H1 (cell line): Measurements from ENCODE around the gene SAMD14. TPM values are rescaled to one million over a fixed set of nuclear protein-coding genes. Genes with fewer than 3 reads are reported as not detected.

ENCODE experiments used
- ATF2 ChIP-seq: IDR thresholded peaks from 2 replicates; pipeline ENCODE4 v1.6.1; 2012; ENCODE audit warnings: low read length, inconsistent platforms
- ATF3 ChIP-seq: IDR thresholded peaks from 2 replicates; pipeline ENCODE4 v1.6.1; 2011; ENCODE audit warnings: low read depth, mild to moderate bottlenecking, low read length; ENCODE audit not compliant: insufficient read depth
- CTBP2 ChIP-seq: IDR thresholded peaks from 2 replicates; pipeline ENCODE4 v1.7.0; 2011; ENCODE audit warnings: borderline replicate concordance, mild to moderate bottlenecking, moderate library complexity, mixed read lengths, low read length; ENCODE audit not compliant: insufficient read depth, insufficient read length
- EP300 ChIP-seq, 2 experiments: IDR thresholded peaks; 1 replicate in 1 of 2; 2 replicates in 1 of 2; pipeline ENCODE4 v1.6.1; 2011 to 2012; ENCODE audit warnings: low read depth in 2 of 2, low read length in 2 of 2, mild to moderate bottlenecking in 2 of 2, borderline replicate concordance in 1 of 2, inconsistent platforms in 1 of 2, moderate library complexity in 1 of 2
- MAFK ChIP-seq: IDR thresholded peaks from 2 replicates; pipeline ENCODE4 v1.6.1; 2012; ENCODE audit warnings: low read depth, mild to moderate bottlenecking, improper control_type of control experiment, low read length
- polyA plus RNA-seq, 7 experiments: library from polyadenylated mRNA; depleted of rRNA in 3 of 7; stranded (reverse) in 5 of 7; unstranded in 2 of 7; fragments of >200 nt in 5 of 7; fragments of 200-250 nt in 2 of 7; gene quantifications; 1 replicate in 5 of 7; 2 replicates in 1 of 7; 4 replicates in 1 of 7; pipeline versions ENCODE4 v1.2.1 to v1.2.3, GENCODE V29; 2011 to 2013; ENCODE audit warnings: missing spikeins in 2 of 7, mixed read lengths in 2 of 7
- total RNA-seq: library from RNA; stranded (reverse); fragmentation: NEBNext Ultra II Directional; extraction: Animal tissue kit (Norgen Biotek cat#: 25700); gene quantifications from 2 replicates; pipeline ENCODE4 v1.2.1, GENCODE V29; 2021

Gene SAMD14
- total and polyA plus RNA-seq, 2 of the 8 experiments (the other 6 are each of a cell fraction or from before 2014, with no cell fraction given) = 5.7 to 5.8 TPM

- TF ChIP-seq ATF3 (no peak), EP300 (IDR thresholded peaks at IDR 0.05; ENCODE audit: borderline replicate concordance in 1 of 2, low read depth in 2 of 2, low read length in 2 of 2) (no peak), ATF2 (no peak), CTBP2 (no peak), MAFK (no peak)
- TF ChIP-seq, all 59 proteins: peak for 0
Observed at GRCh38 chr17:50090071-50090470, 39.9 kb downstream of the SAMD14 start (continued).
